Peyer's patch (tissue), 4 donors: ENCODE data around the gene CHMP1A. TPM values are rescaled to one million over a fixed set of nuclear protein-coding genes. Genes with fewer than 3 reads are reported as not detected.
"Not testable (repeated sequence)": the region's sequence is repeated elsewhere in the genome, so short reads cannot be mapped to it uniquely, and the experiment has no call there.

Source experiments
- DNase-seq, 3 donors: peaks; one replicate each; pipeline ENCODE4 v3.0.0-alpha.2; 2017 to 2019
- H3K27ac ChIP-seq, 4 donors: fragments of 200-600 bp; sonication (generic); one replicate each; pipeline ENCODE4 v1.5.1; 2016 to 2019
- H3K27me3 ChIP-seq, 2 donors: fragments of 200-600 bp; sonication (generic); one replicate each; pipeline ENCODE4 v1.5.1; 2019
- H3K36me3 ChIP-seq, 3 donors: fragments of 200-600 bp; sonication (generic); one replicate each; pipeline ENCODE4 v1.5.1; 2016 to 2019
- H3K4me1 ChIP-seq, 4 donors: fragments of 200-600 bp; sonication (generic); one replicate each; pipeline ENCODE4 v1.5.1; 2016 to 2019
- H3K4me3 ChIP-seq, 4 donors: fragments of 200-600 bp; sonication (generic); 1 replicate in 3 of 4; 2 replicates in 1 of 4; pipeline ENCODE4 v1.5.1; 2016 to 2019; ENCODE audit warnings: mild to moderate bottlenecking in 1 of 4
- H3K9me3 ChIP-seq, 4 donors: fragments of 200-600 bp; sonication (generic); one replicate each; pipeline ENCODE4 v1.5.1; 2016 to 2019; ENCODE audit warnings: mild to moderate bottlenecking in 1 of 4
- CTCF ChIP-seq, 6 experiments: fragments of 450-650 bp in 4 of 6; fragments of 200-600 bp in 2 of 6; sonication (generic) in 1 of 6; IDR thresholded peaks; one replicate each; pipeline ENCODE4 v1.5.1; 2017 to 2019; ENCODE audit warnings: antibody characterized with exemption in 6 of 6, mild to moderate bottlenecking in 3 of 6, moderate library complexity in 1 of 6
- POLR2A ChIP-seq, 2 donors: fragments of 450-650 bp; IDR thresholded peaks; one replicate each; pipeline ENCODE4 v1.5.1; 2017; ENCODE audit warnings: antibody characterized with exemption in 2 of 2, mild to moderate bottlenecking in 2 of 2, moderate library complexity in 2 of 2
- total RNA-seq, 4 donors: library from RNA; depleted of rRNA; stranded (reverse); fragments of >200 nt; gene quantifications; one replicate each; pipeline ENCODE4 v1.1.0, GENCODE V29; 2016

The CHMP1A gene
- total RNA-seq, 4 donors from 2014 or later: 88.3 to 246 (median 196) TPM

- H3K27ac ChIP-seq: peak overlapping the region in 3 of 4 donors; percentile 40 to 89 (median 79)
- H3K4me3 ChIP-seq: no peak overlapping the region
- TF ChIP-seq POLR2A (IDR thresholded peaks at IDR 0.05) (no peak), CTCF (IDR thresholded peaks at IDR 0.05) (no peak)
- H3K4me1 ChIP-seq: peaks cover 0 to 13% (median 0%) of the 10 kb centered on the region in 4 donors
- no peak for DNase-seq
- no peaks in the 10 kb centered on the region for H3K9me3 ChIP-seq
- peaks cover 0 to 5% (median 0%) of the 10 kb centered on the region in 3 donors for H3K36me3 ChIP-seq
- H3K27me3 ChIP-seq: no peaks in the 10 kb centered on the region
These were observed 10.1 kb upstream of the CHMP1A start for GRCh38 chr16:89667633-89668032.

- not testable (repeated sequence) for H3K27ac ChIP-seq, H3K27me3 ChIP-seq, H3K36me3 ChIP-seq, H3K4me3 ChIP-seq, DNase-seq, H3K9me3 ChIP-seq
- peaks cover 0 to 13% (median 0%) of the 10 kb centered on the region in 4 donors for H3K4me1 ChIP-seq
- peak in 2 of 6 experiments; percentile 10 to 16 for TF ChIP-seq CTCF (IDR thresholded peaks at IDR 0.05)
These were observed 9.5 kb upstream of the CHMP1A start for GRCh38 chr16:89667000-89667399.

GRCh38 chr16:89664238-89664637 is 6.7 kb upstream of the CHMP1A start:
- DNase-seq, H3K9me3 ChIP-seq, H3K27me3 ChIP-seq, H3K4me3 ChIP-seq, H3K36me3 ChIP-seq, H3K4me1 ChIP-seq, H3K27ac ChIP-seq: not testable (repeated sequence)

GRCh38 chr16:89661215-89661614 is 3.7 kb upstream of the CHMP1A start:
- Histone ChIP-seq H3K36me3 (peaks cover 0 to 9% (median 0%) of the 10 kb centered on the region in 3 donors), H3K4me1 (peaks cover 4 to 19% (median 10%) of the 10 kb centered on the region in 4 donors), H3K4me3 (no peak overlapping the region), H3K9me3 (no peaks in the 10 kb centered on the region), H3K27me3 (no peaks in the 10 kb centered on the region), H3K27ac (no peak overlapping the region)
- no peak for DNase-seq
- no peak for TF ChIP-seq CTCF (IDR thresholded peaks at IDR 0.05)
- no peak for TF ChIP-seq POLR2A (IDR thresholded peaks at IDR 0.05)

- TF ChIP-seq POLR2A (IDR thresholded peaks at IDR 0.05) (no peak), CTCF (IDR thresholded peaks at IDR 0.05) (no peak)
- peaks cover 0 to 9% (median 0%) of the 10 kb centered on the region in 3 donors for H3K36me3 ChIP-seq
- H3K9me3 ChIP-seq: no peaks in the 10 kb centered on the region
- H3K27ac ChIP-seq: no peak overlapping the region
- H3K4me3 ChIP-seq: no peak overlapping the region
- H3K27me3 ChIP-seq: no peaks in the 10 kb centered on the region
- no peak for DNase-seq
- H3K4me1 ChIP-seq: peaks cover 4 to 27% (median 11%) of the 10 kb centered on the region in 4 donors
These were observed 2.6 kb upstream of the CHMP1A start for GRCh38 chr16:89660146-89660545.

GRCh38 chr16:89658221-89658879 is 842 bp upstream of the CHMP1A start:
- peak in 1 of 2 donors; percentile 34 for TF ChIP-seq POLR2A (IDR thresholded peaks at IDR 0.05)
- TF ChIP-seq CTCF (IDR thresholded peaks at IDR 0.05): no peak
- H3K36me3 ChIP-seq: peaks cover 0 to 16% (median 0%) of the 10 kb centered on the region in 3 donors
- DNase-seq: no peak
- H3K27me3 ChIP-seq: no peaks in the 10 kb centered on the region
- no peaks in the 10 kb centered on the region for H3K9me3 ChIP-seq
- peaks cover 4 to 30% (median 11%) of the 10 kb centered on the region in 4 donors for H3K4me1 ChIP-seq
- peak overlapping the region; percentile 85 to 90 (median 90) for H3K27ac ChIP-seq
- peak overlapping the region; percentile 85 to 99 (median 91) for H3K4me3 ChIP-seq
